ENCODE measurements around the gene NKX1-1.
"Not testable (repeated sequence)": the region's sequence is repeated elsewhere in the genome, so short reads cannot be mapped to it uniquely, and the experiment has no call there.

Gene NKX1-1

GRCh38 chr4:1400831-1401408 is 5.3 kb downstream of the NKX1-1 start:
- Histone ChIP-seq H3K4me3 (ENCODE audit: low read depth, low read length) (no peak overlapping the region), H3K4me1 (ENCODE audit: control insufficient read depth, insufficient read depth, low read length) (no peaks in the 10 kb centered on the region), H3K36me3 (ENCODE audit: control insufficient read depth, insufficient read depth, low read length) (no peaks in the 10 kb centered on the region), H3K27me3 (ENCODE audit: control insufficient read depth, insufficient read depth, low read length) (peaks cover 42% of the 10 kb centered on the region), H3K9me3 (ENCODE audit: control insufficient read depth, insufficient read depth, low read length) (peaks cover 8% of the 10 kb centered on the region), H3K9ac (ENCODE audit: low read depth, low read length) (no peak overlapping the region)

DNA sequence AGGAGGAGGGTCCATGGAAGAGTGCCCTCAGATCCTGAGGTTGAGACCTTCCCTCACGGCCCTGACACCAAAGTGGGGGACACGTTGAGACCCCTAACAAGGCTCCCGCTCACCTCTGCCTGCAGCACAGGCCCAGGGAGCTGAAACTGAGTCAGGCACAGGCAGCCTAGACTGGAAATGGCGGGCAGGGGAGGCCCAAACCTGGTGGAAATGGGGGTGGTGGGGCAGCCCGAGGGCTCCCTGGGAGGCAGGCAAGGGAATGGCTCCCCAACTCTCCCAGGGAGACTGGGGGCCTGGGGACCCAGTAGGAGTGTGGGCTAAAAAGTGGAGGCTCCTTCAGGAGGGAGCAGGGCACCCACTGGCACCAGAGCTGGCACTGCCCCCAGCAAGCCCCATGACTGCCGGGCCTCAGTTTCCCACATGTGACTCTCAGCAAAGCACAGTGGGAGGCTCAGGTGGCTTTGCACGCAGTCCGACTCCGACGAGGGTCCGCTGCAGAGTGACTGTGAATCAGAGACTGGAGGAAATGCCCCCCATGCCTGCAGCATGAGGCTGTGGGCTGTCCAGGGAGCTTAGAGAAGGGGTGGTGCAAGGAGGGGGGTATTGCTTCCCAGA is 5.9 kb downstream of the NKX1-1 start:
- Histone ChIP-seq H3K4me1 (ENCODE audit: control insufficient read depth, insufficient read depth, low read length) (no peaks in the 10 kb centered on the region), H3K36me3 (ENCODE audit: control insufficient read depth, insufficient read depth, low read length) (no peaks in the 10 kb centered on the region), H3K9me3 (ENCODE audit: control insufficient read depth, insufficient read depth, low read length) (peaks cover 8% of the 10 kb centered on the region), H3K4me3 (ENCODE audit: low read depth, low read length) (no peak overlapping the region), H3K27me3 (ENCODE audit: control insufficient read depth, insufficient read depth, low read length) (peaks cover 36% of the 10 kb centered on the region), H3K9ac (ENCODE audit: low read depth, low read length) (no peak overlapping the region)

GRCh38 chr4:1399508-1400190 is 6.6 kb downstream of the NKX1-1 start:
- Histone ChIP-seq H3K4me3 (ENCODE audit: low read depth, low read length) (no peak overlapping the region), H3K27me3 (ENCODE audit: control insufficient read depth, insufficient read depth, low read length) (peaks cover 29% of the 10 kb centered on the region), H3K36me3 (ENCODE audit: control insufficient read depth, insufficient read depth, low read length) (no peaks in the 10 kb centered on the region), H3K9ac (ENCODE audit: low read depth, low read length) (no peak overlapping the region), H3K4me1 (ENCODE audit: control insufficient read depth, insufficient read depth, low read length) (no peaks in the 10 kb centered on the region), H3K9me3 (ENCODE audit: control insufficient read depth, insufficient read depth, low read length) (peaks cover 8% of the 10 kb centered on the region)

DNA sequence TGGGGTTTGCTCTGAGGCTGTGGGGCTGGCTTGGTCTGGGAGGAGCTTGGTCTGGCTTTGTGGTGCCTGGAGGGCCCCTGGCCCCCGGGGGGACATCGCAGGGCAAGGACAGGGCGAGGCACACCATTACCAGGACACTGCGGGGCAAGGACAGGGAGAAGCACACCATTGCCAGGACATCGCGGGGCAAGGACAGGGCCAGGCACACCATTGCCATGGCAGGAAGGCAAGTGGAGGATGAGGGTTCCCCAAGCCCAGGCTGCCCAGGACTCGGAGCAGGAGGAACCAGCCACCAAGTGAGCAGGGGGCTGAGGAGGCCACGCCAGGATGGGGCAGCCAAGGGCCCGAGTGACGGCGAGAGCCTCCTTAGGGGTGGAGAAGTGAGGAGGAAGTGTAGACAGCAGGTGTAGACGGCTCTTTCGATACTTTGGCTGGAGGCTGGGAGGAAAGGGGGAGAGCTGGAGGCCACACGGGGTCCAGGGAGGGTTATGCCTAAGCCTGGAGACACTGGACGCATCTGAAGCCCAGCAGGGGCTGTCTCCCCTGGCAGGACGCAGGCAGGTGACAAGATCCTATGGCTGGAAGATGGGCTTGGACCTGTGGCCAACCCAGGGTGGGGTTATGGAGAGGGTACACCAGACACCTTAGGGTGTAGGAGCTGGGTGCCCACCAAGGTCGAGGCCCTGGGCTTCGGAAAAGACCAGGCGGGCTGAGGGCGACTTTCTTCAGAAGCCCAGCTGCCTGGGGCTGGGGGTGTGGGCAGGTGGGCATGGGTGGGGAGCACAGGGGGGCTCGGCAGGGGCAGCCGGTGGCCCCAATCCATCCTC is 7.3 kb downstream of the NKX1-1 start:
- no peak overlapping the region for H3K9ac ChIP-seq (ENCODE audit: low read depth, low read length)
- H3K36me3 ChIP-seq (ENCODE audit: control insufficient read depth, insufficient read depth, low read length) = no peaks in the 10 kb centered on the region
- peaks cover 22% of the 10 kb centered on the region for H3K27me3 ChIP-seq (ENCODE audit: control insufficient read depth, insufficient read depth, low read length)
- peaks cover 8% of the 10 kb centered on the region for H3K9me3 ChIP-seq (ENCODE audit: control insufficient read depth, insufficient read depth, low read length)
- H3K4me3 ChIP-seq (ENCODE audit: low read depth, low read length) = no peak overlapping the region
- H3K4me1 ChIP-seq (ENCODE audit: control insufficient read depth, insufficient read depth, low read length) = no peaks in the 10 kb centered on the region

- no peak overlapping the region for H3K9ac ChIP-seq (ENCODE audit: low read depth, low read length)
- peaks cover 8% of the 10 kb centered on the region for H3K9me3 ChIP-seq (ENCODE audit: control insufficient read depth, insufficient read depth, low read length)
- no peaks in the 10 kb centered on the region for H3K4me1 ChIP-seq (ENCODE audit: control insufficient read depth, insufficient read depth, low read length)
- peaks cover 11% of the 10 kb centered on the region for H3K27me3 ChIP-seq (ENCODE audit: control insufficient read depth, insufficient read depth, low read length)
- no peak overlapping the region for H3K4me3 ChIP-seq (ENCODE audit: low read depth, low read length)
- no peaks in the 10 kb centered on the region for H3K36me3 ChIP-seq (ENCODE audit: control insufficient read depth, insufficient read depth, low read length)
Measured at GRCh38 chr4:1396806-1397455, 9.3 kb downstream of the NKX1-1 start.

DNA sequence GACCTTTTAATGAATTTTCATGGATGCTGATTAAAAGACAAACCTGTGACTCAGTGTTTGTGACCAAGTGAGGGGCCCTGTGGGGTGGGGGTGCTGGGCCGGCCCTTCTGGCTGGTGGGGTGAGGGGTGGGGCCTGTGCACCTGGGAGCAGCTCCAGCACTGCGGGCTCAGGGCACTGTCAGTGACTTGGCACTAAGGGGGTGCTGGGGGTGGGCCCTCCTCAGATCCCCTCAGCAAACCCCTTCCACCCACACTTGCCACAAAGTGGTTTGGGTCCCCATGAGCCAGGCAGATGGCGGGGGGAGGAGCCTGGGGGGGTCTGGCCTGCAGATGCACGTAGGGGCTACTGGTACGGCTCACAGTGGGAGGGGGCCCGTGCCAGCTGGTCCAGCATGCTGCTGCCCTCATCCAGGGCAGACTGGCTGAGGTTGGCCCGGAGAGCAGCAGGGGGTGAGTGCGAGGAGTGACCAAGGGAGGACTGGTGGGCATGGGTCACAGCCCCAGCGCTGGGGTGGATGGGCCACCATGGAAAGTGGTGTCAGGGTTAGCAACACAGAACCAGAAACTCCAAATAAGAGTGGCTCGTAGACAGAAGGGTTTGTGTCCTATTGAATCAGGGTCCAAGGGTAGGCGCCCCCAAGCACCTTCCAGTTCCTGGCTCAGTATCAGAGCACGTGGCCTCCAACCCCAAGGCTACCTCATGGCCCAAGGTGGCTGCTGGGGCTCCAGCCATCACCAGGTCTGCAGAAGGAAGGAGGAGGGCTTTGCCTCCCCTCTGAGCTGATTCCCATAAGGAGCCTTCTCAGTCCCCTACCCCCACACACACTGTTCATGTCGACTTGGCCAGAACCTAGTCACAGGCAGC is 10.1 kb downstream of the NKX1-1 start:
- peaks cover 5% of the 10 kb centered on the region for H3K27me3 ChIP-seq (ENCODE audit: control insufficient read depth, insufficient read depth, low read length)

DNA sequence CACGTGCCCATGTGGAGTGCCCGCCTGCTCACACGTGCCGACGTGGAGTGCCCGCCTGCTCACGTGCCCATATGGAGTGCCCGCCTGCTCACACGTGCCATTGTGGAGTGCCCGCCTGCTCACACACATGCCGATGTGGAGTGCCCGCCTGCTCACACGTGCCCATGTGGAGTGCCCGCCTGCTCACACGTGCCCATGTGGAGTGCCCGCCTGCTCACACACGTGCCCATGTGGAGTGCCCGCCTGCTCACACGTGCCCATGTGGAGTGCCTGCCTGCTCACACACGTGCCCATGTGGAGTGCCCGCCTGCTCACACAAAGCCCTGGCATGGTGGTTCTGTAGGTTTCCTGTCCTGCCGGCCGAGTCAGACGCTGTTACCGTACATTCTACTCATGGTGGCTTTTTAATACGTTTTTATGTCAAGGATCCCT is 10.8 kb downstream of the NKX1-1 start:
- not testable (repeated sequence) for H3K4me3 ChIP-seq (ENCODE audit: low read depth, low read length); H3K27me3 ChIP-seq (ENCODE audit: control insufficient read depth, insufficient read depth, low read length); H3K36me3 ChIP-seq (ENCODE audit: control insufficient read depth, insufficient read depth, low read length); H3K9me3 ChIP-seq (ENCODE audit: control insufficient read depth, insufficient read depth, low read length); H3K4me1 ChIP-seq (ENCODE audit: control insufficient read depth, insufficient read depth, low read length); H3K9ac ChIP-seq (ENCODE audit: low read depth, low read length)

More for the DNA sequence above, 10.1 kb downstream of the NKX1-1 start:
- Histone ChIP-seq H3K4me1 (ENCODE audit: control insufficient read depth, insufficient read depth, low read length) (no peaks in the 10 kb centered on the region), H3K9me3 (ENCODE audit: control insufficient read depth, insufficient read depth, low read length) (peaks cover 8% of the 10 kb centered on the region), H3K36me3 (ENCODE audit: control insufficient read depth, insufficient read depth, low read length) (no peaks in the 10 kb centered on the region), H3K9ac (ENCODE audit: low read depth, low read length) (no peak overlapping the region), H3K4me3 (ENCODE audit: low read depth, low read length) (no peak overlapping the region)

DNA sequence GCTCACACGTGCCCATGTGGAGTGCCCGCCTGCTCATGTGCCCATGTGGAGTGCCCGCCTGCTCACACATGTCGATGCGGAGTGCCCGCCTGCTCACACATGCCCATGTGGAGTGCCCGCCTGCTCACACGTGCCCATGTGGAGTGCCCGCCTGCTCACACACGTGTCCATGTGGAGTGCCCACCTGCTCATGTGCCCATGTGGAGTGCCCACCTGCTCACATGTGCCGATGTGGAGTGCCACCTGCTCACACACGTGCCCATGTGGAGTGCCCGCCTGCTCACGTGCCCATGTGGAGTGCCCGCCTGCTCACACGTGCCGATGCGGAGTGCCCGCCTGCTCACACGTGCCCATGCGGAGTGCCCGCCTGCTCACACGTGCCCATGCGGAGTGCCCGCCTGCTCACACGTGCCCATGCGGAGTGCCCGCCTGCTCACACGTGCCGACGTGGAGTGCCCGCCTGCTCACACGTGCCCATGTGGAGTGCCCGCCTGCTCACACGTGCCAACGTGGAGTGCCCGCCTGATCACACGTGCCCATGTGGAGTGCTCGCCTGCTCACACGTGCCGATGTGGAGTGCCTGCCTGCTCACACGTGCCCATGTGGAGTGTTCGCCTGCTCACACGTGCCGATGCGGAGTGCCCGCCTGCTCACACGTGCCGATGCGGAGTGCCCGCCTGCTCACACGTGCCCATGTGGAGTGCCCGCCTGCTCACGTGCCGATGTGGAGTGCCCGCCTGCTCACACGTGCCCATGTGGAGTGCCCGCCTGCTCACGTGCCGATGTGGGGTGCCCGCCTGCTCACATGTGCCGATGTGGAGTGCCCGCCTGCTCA is 11.5 kb downstream of the NKX1-1 start:
- not testable (repeated sequence) for H3K27me3 ChIP-seq (ENCODE audit: control insufficient read depth, insufficient read depth, low read length); H3K4me3 ChIP-seq (ENCODE audit: low read depth, low read length); H3K9me3 ChIP-seq (ENCODE audit: control insufficient read depth, insufficient read depth, low read length); H3K4me1 ChIP-seq (ENCODE audit: control insufficient read depth, insufficient read depth, low read length); H3K36me3 ChIP-seq (ENCODE audit: control insufficient read depth, insufficient read depth, low read length); H3K9ac ChIP-seq (ENCODE audit: low read depth, low read length)

GRCh38 chr4:1393866-1394265 is 12.4 kb downstream of the NKX1-1 start:
- no peaks in the 10 kb centered on the region for H3K27me3 ChIP-seq (ENCODE audit: control insufficient read depth, insufficient read depth, low read length)
- no peak overlapping the region for H3K9ac ChIP-seq (ENCODE audit: low read depth, low read length)
- H3K36me3 ChIP-seq (ENCODE audit: control insufficient read depth, insufficient read depth, low read length) = no peaks in the 10 kb centered on the region
- no peak overlapping the region for H3K4me3 ChIP-seq (ENCODE audit: low read depth, low read length)
- no peaks in the 10 kb centered on the region for H3K4me1 ChIP-seq (ENCODE audit: control insufficient read depth, insufficient read depth, low read length)
- H3K9me3 ChIP-seq (ENCODE audit: control insufficient read depth, insufficient read depth, low read length) = peaks cover 8% of the 10 kb centered on the region

DNA sequence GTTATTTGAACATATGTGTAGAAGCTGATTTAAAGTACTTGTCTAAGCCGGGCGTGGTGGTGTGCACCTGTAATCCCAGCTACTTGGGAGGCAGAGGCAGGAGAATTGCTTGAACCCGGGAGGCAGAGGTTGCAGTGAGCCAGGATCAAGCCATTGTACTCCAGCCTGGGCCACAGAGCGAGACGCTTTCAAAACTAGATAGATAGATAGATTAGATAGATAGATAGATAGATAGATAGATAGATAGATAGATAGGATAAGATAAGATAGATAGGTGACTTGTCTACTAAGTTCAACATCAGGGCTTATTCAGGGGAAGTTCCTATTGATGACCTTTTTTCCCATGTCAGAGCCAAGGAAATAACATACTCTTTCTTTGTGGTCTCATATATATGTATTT is 12.9 kb downstream of the NKX1-1 start:
- not testable (repeated sequence) for H3K27me3 ChIP-seq (ENCODE audit: control insufficient read depth, insufficient read depth, low read length); H3K4me1 ChIP-seq (ENCODE audit: control insufficient read depth, insufficient read depth, low read length); H3K9me3 ChIP-seq (ENCODE audit: control insufficient read depth, insufficient read depth, low read length); H3K36me3 ChIP-seq (ENCODE audit: control insufficient read depth, insufficient read depth, low read length); H3K9ac ChIP-seq (ENCODE audit: low read depth, low read length); H3K4me3 ChIP-seq (ENCODE audit: low read depth, low read length)
